Purkinje cell (primary cell): Measurements from ENCODE around the gene MTX2. TPM values are rescaled to one million over a fixed set of nuclear protein-coding genes. Genes with fewer than 3 reads are reported as not detected.

Experiments
- polyA plus RNA-seq: library from polyadenylated mRNA; unstranded; fragments of >200 nt; fragmentation: Nextera tagmentation; gene quantifications from 2 replicates; pipeline ENCODE4 v1.2.1, GENCODE V29; 2014

Gene MTX2
- polyA plus RNA-seq: 193 and 215 TPM in 2 replicates

GRCh38 chr2:176269319-176270099, at the start of gene MTX2:
MTX2 (plus strand) TSS chr2:176269442; CDS start chr2:176269630, 188 bp downstream.

Other genes with a start within 250 kb of the MTX2 start
- gene EVX2, start 185.5 kb upstream of the MTX2 start, polyA plus RNA-seq: not detected in 2 replicates
- gene HOXD13, start 176.7 kb upstream of the MTX2 start, polyA plus RNA-seq: not detected in 2 replicates
- gene HOXD12, start 169.6 kb upstream of the MTX2 start, polyA plus RNA-seq: not detected in 2 replicates
- not detected in 2 replicates for gene HOXD11, start 162.2 kb upstream of the MTX2 start, polyA plus RNA-seq
- not detected in 2 replicates for gene HOXD10, start 152.7 kb upstream of the MTX2 start, polyA plus RNA-seq
- not detected in 2 replicates for gene HOXD9, start 146.7 kb upstream of the MTX2 start, polyA plus RNA-seq
- gene HOXD8, start 139.7 kb upstream of the MTX2 start, polyA plus RNA-seq: not detected in 2 replicates
- not detected in 2 replicates for gene HOXD4, start 117.9 kb upstream of the MTX2 start, polyA plus RNA-seq
- not detected in 2 replicates for gene HOXD3, start 112.1 kb upstream of the MTX2 start, polyA plus RNA-seq
- not detected in 2 replicates for gene HOXD1, start 80.8 kb upstream of the MTX2 start, polyA plus RNA-seq